Neuronal stem cell (in vitro differentiated cells): ENCODE data around the gene ITPA. TPM values are rescaled to one million over a fixed set of nuclear protein-coding genes. Genes with fewer than 3 reads are reported as not detected.

ENCODE experiments used
- DNase-seq: peaks from one replicate; pipeline ENCODE4 v3.0.0-alpha.2; 2013; ENCODE audit warnings: low spot score
- H2AFZ ChIP-seq: one replicate; pipeline ENCODE4 v1.6.1; 2013; ENCODE audit warnings: mild to moderate bottlenecking, low read length, inconsistent platforms
- H2AK5ac ChIP-seq: 2 replicates; pipeline ENCODE4 v1.6.1; 2013; ENCODE audit warnings: low read depth, mild to moderate bottlenecking, inconsistent platforms, low read length, moderate library complexity, mixed read lengths
- H2BK120ac ChIP-seq: 2 replicates; pipeline ENCODE4 v1.6.1; 2013; ENCODE audit warnings: low read depth, mild to moderate bottlenecking, inconsistent platforms, low read length, moderate library complexity, mixed read lengths
- H2BK12ac ChIP-seq: one replicate; pipeline ENCODE4 v1.6.1; 2013; ENCODE audit warnings: low read length, inconsistent platforms
- H2BK15ac ChIP-seq: 2 replicates; pipeline ENCODE4 v1.6.1; 2013; ENCODE audit warnings: mild to moderate bottlenecking, low read length, inconsistent platforms, mixed read lengths
- H2BK5ac ChIP-seq: one replicate; pipeline ENCODE4 v1.6.1; 2013; ENCODE audit warnings: inconsistent platforms, mild to moderate bottlenecking, low read length, moderate library complexity
- H3K14ac ChIP-seq: one replicate; pipeline ENCODE4 v1.6.1; 2013; ENCODE audit warnings: low read length, inconsistent platforms
- H3K18ac ChIP-seq: 2 replicates; pipeline ENCODE4 v1.6.1; 2013; ENCODE audit warnings: low read length, inconsistent platforms
- H3K23ac ChIP-seq: 2 replicates; pipeline ENCODE4 v1.6.1; 2013; ENCODE audit warnings: low read depth, mild to moderate bottlenecking, mixed read lengths, low read length, inconsistent platforms; ENCODE audit not compliant: poor library complexity
- H3K27ac ChIP-seq: replicated peaks from 3 replicates; pipeline ENCODE4 v1.5.1; 2013; ENCODE audit warnings: low read length, inconsistent platforms
- H3K27me3 ChIP-seq, 3 experiments: 2 replicates each; pipeline ENCODE4 v1.6.1; 2013; ENCODE audit warnings: low read length in 3 of 3, mild to moderate bottlenecking in 2 of 3, inconsistent platforms in 1 of 3, low read depth in 1 of 3, mixed read lengths in 1 of 3, moderate library complexity in 1 of 3; ENCODE audit not compliant: control insufficient read depth in 3 of 3, insufficient read depth in 3 of 3
- H3K36me3 ChIP-seq, 2 donors: replicated peaks in 1 of 2; 2 replicates each; pipeline ENCODE4 v1.6.1; 2013; ENCODE audit warnings: low read length in 2 of 2; ENCODE audit not compliant: control insufficient read depth in 2 of 2, insufficient read depth in 2 of 2
- H3K4ac ChIP-seq: 2 replicates; pipeline ENCODE4 v1.6.1; 2013; ENCODE audit warnings: inconsistent platforms, mild to moderate bottlenecking, low read length, moderate library complexity
- H3K4me1 ChIP-seq, 2 donors: 1 replicate in 1 of 2; 2 replicates in 1 of 2; pipeline ENCODE4 v1.6.1; 2013; ENCODE audit warnings: low read length in 2 of 2, low read depth in 1 of 2; ENCODE audit not compliant: control insufficient read depth in 2 of 2, insufficient read depth in 1 of 2
- H3K4me2 ChIP-seq: one replicate; pipeline ENCODE4 v1.6.1; 2013; ENCODE audit warnings: mild to moderate bottlenecking, low read length, inconsistent platforms; ENCODE audit not compliant: insufficient read depth, poor library complexity, severe bottlenecking
- H3K4me3 ChIP-seq, 2 donors: 2 replicates each; pipeline ENCODE4 v1.5.1; 2013; ENCODE audit warnings: low read length in 2 of 2, mild to moderate bottlenecking in 2 of 2, inconsistent platforms in 1 of 2, moderate library complexity in 1 of 2
- H3K79me1 ChIP-seq: one replicate; pipeline ENCODE4 v1.6.1; 2013; ENCODE audit warnings: low read depth, mild to moderate bottlenecking, inconsistent platforms, low read length, moderate library complexity
- H3K9ac ChIP-seq: one replicate; pipeline ENCODE4 v1.6.1; 2013; ENCODE audit warnings: mild to moderate bottlenecking, low read depth, low read length, inconsistent platforms; ENCODE audit not compliant: poor library complexity
- H3K9me3 ChIP-seq, 2 donors: replicated peaks in 1 of 2; 2 replicates each; pipeline versions ENCODE3 to v1.6.1; 2013; ENCODE audit warnings: low read length in 2 of 2, mild to moderate bottlenecking in 2 of 2, inconsistent platforms in 1 of 2, low read depth in 1 of 2, mixed read lengths in 1 of 2, moderate library complexity in 1 of 2; ENCODE audit not compliant: control insufficient read depth in 2 of 2, insufficient read depth in 1 of 2
- H4K8ac ChIP-seq: one replicate; pipeline ENCODE4 v1.6.1; 2013; ENCODE audit warnings: low read depth, mild to moderate bottlenecking, inconsistent platforms, low read length, moderate library complexity
- H4K91ac ChIP-seq: one replicate; pipeline ENCODE4 v1.6.1; 2013; ENCODE audit warnings: low read length, low read depth, mild to moderate bottlenecking, inconsistent platforms; ENCODE audit not compliant: poor library complexity
- WGBS, 2 donors: extraction: QIAGEN DNeasy Blood & Tissue Kit; methylation state at CpG; one replicate each; pipeline ENCODE4 v1.1.7; 2013; ENCODE audit warnings: missing lambda C conversion rate in 2 of 2, mixed read lengths in 1 of 2; ENCODE audit not compliant: insufficient read length in 2 of 2, insufficient replicate concordance in 1 of 2; ENCODE audit errors: extremely low coverage in 2 of 2; 5-methylcytosine and 5-hydroxymethylcytosine counted together
- polyA plus RNA-seq, 2 experiments: library from polyadenylated mRNA; stranded (reverse); fragments of 200-250 nt; gene quantifications; one replicate each; pipeline ENCODE4 v1.2.3, GENCODE V29; 2013

ITPA gene
- 31.8 TPM for polyA plus RNA-seq (2013, experiment 1 of 2)
- polyA plus RNA-seq (2013, experiment 2 of 2) = 32.2 TPM

DNA sequence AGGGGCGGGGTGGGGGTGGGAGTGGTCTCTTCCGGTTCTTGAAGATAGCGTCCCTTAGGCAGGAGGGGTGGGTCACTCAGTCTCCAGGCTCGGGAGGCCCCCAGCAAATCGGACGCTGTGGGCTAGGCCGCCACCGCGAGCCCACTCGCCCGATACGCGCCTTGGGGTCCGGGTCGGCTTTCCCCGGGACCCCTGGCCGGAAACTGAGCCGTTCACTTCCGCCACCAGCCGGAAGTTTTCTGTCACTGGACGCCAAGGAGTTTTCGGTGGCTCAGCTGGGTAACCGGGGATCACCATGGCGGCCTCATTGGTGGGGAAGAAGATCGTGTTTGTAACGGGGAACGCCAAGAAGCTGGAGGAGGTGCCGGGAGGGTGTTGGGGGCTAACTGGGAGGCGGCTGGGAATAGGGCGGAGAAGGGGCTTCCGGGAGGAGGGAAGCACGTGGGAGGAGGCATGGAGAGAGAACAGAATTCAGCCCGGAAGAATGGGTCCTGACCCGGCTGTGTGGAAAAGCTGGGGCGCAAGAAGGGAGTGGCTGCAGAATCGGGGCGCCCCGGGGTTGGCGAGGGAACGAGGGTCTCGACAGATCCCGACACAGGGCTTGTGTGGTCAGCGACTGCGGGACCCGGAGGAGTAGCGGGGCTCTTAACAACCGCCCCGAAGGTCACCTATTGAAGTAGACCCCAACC lies at the start of gene ITPA:
Gene ITPA (plus strand): TSS at position 242 of the 689 bp plus-strand sequence. CDS start 54 bp downstream, at position 296.
- no CpG with 5 or more reads among the region's 48 CpGs for WGBS, 2 donors
- Histone ChIP-seq H2AFZ (peak within 1 kb of the TSS; percentile 90), H2BK12ac (no peak within 1 kb of the TSS), H4K8ac (no peak within 1 kb of the TSS), H2BK5ac (no peak within 1 kb of the TSS), H3K79me1 (peaks cover 3% of the 10 kb centered on the region), H3K14ac (peak within 1 kb of the TSS; percentile 25), H3K9ac (peak within 1 kb of the TSS; percentile 87), H3K4ac (no peak within 1 kb of the TSS), H2BK15ac (no peak within 1 kb of the TSS), H2BK120ac (no peak within 1 kb of the TSS), H3K4me1 (peaks cover 10 to 15% of the 10 kb centered on the region in 2 donors), H2AK5ac (peak within 1 kb of the TSS; percentile 67), H3K23ac (no peak within 1 kb of the TSS), H3K9me3 (no peaks in the 10 kb centered on the region), H3K4me3 (peak within 1 kb of the TSS; percentile 79 to 92), H3K18ac (peak within 1 kb of the TSS; percentile 61), H4K91ac (no peak within 1 kb of the TSS), H3K27me3 (no peaks in the 10 kb centered on the region), H3K36me3 (peaks cover 9 to 24% of the 10 kb centered on the region in 2 donors), H3K4me2 (peak within 1 kb of the TSS; percentile 94), H3K27ac (peak within 1 kb of the TSS; percentile 59)
- peak; percentile 46 for DNase-seq

DNA sequence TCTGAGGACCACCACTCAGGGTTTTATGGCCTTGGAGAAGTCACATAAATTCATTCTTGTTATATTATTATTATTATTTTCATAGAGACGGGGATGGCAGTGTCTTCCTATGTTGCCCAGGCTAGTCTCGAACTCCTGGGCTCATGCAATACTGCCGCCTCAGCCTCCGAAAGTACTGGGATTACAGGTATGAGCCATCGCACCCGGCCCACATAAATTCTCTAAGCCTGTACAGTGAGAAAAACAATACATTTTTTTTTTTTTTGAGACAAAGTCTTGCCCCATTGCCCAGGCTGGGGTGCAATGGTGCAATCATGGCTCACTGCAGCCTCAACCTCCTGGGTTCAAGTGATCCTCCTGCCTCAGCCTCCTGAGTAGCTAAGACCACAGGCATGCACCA lies 48.9 kb upstream of the ITPA start:
- H4K91ac ChIP-seq = no peak overlapping the region
- H2BK120ac ChIP-seq = no peak overlapping the region
- H3K14ac ChIP-seq = no peak overlapping the region
- peaks cover 8% of the 10 kb centered on the region for H3K79me1 ChIP-seq
- peaks cover 0 to 5% of the 10 kb centered on the region in 2 donors for H3K36me3 ChIP-seq
- peak overlapping the region in 1 of 2 donors; percentile 88 for H3K4me3 ChIP-seq
- no peak overlapping the region for H2AK5ac ChIP-seq
- no peak overlapping the region for H3K4ac ChIP-seq
- H2BK12ac ChIP-seq = no peak overlapping the region
- H3K27me3 ChIP-seq = no peaks in the 10 kb centered on the region
- no peak overlapping the region for H2AFZ ChIP-seq
- H3K27ac ChIP-seq = no peak overlapping the region
- DNase-seq = no peak
- WGBS, 2 donors = no CpG with 5 or more reads among the region's 6 CpGs
- H3K4me2 ChIP-seq = no peak overlapping the region
- H3K9me3 ChIP-seq = no peaks in the 10 kb centered on the region
- no peak overlapping the region for H2BK5ac ChIP-seq
- H3K9ac ChIP-seq = no peak overlapping the region
- H2BK15ac ChIP-seq = no peak overlapping the region
- H4K8ac ChIP-seq = no peak overlapping the region
- H3K23ac ChIP-seq = no peak overlapping the region
- H3K18ac ChIP-seq = no peak overlapping the region
- H3K4me1 ChIP-seq = peaks cover 4% of the 10 kb centered on the region in 2 donors

DNA sequence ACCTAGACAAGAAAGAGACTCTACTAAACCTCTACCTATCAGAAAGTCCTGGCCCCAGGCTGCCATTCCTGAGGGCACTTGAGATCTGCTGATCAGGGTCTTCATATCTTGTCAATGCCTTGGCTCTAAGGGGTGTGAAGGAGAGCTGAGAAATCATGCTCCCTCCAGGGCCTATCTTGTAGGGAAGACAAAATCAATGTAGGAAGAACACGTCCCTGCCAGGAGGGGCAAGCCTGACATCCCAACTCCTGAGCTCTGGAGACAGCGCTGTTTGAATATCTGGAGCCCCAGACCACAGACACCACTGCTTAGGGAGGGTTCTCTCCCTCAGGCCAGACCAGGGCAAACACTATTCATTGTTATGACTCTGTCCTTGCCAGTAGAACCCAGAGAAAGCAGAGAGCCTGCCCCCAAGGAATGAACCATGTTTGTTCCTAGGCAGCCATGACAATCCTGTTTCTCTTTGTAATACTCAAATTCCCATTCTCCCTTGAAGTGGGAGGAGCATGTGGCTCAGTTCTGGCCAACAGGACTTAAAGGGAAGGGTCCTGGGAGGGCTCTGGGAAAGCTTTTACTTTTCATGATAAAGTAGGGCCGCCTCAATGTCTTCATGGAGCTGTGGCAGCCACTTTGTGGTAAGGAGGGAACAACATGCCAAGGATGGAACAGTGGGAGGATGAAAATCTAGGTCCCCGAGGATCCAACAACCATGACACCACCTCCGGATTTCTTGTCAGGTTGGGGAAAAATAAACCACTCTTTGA lies 47.8 kb upstream of the ITPA start:
- Histone ChIP-seq H3K27ac (no peak overlapping the region), H3K4me3 (no peak overlapping the region), H4K91ac (no peak overlapping the region), H2BK12ac (no peak overlapping the region), H4K8ac (no peak overlapping the region), H3K23ac (no peak overlapping the region), H3K27me3 (no peaks in the 10 kb centered on the region), H3K9ac (no peak overlapping the region), H3K14ac (no peak overlapping the region), H3K18ac (no peak overlapping the region), H2BK120ac (no peak overlapping the region), H3K4me2 (no peak overlapping the region), H2BK15ac (no peak overlapping the region), H2AK5ac (no peak overlapping the region), H2AFZ (peak overlapping the region; percentile 49), H3K9me3 (no peaks in the 10 kb centered on the region), H3K4me1 (peaks cover 4% of the 10 kb centered on the region in 2 donors), H3K36me3 (no peaks in the 10 kb centered on the region), H3K4ac (no peak overlapping the region), H2BK5ac (no peak overlapping the region), H3K79me1 (peaks cover 8% of the 10 kb centered on the region)
- no peak for DNase-seq
- WGBS, 2 donors = no CpG with 5 or more reads among the region's 5 CpGs

DNA sequence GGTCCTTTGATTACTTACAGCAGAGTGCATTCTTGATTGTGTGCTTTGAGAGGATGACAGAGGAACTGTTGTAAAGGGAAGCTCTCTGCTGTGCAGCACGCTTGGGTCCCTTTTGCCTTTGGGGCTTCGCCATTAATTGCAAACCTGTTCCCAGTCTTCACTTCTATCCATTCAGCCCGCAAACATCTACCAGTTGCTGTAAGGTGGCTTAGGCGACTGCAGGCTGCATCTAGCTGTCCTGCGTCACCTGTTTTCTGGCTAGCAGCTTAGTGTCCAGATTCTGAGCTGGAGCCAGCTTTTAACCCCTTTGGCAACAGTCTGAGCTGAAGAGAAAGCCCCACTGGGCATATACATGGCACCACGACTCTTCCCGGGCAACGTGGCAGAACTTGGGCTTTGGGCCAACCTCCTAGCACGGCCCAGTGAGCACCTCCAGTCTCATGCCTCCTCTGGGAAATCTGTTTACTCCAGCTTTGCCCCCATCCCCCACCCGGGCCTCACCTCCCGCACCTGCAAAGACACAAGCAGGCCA lies 47.2 kb upstream of the ITPA start:
- no peak overlapping the region for H3K18ac ChIP-seq
- no peak for DNase-seq
- no peak overlapping the region for H4K8ac ChIP-seq
- H3K27me3 ChIP-seq = no peaks in the 10 kb centered on the region
- no peak overlapping the region for H2AFZ ChIP-seq
- H3K4me3 ChIP-seq = peak overlapping the region in 1 of 2 donors; percentile 23
- no peak overlapping the region for H2BK5ac ChIP-seq
- H3K4ac ChIP-seq = no peak overlapping the region
- H2BK120ac ChIP-seq = no peak overlapping the region
- H3K79me1 ChIP-seq = peaks cover 8% of the 10 kb centered on the region
- no peak overlapping the region for H3K4me2 ChIP-seq
- H4K91ac ChIP-seq = no peak overlapping the region
- H3K27ac ChIP-seq = no peak overlapping the region
- no peak overlapping the region for H2BK15ac ChIP-seq
- H2AK5ac ChIP-seq = no peak overlapping the region
- H3K23ac ChIP-seq = no peak overlapping the region
- no peak overlapping the region for H3K14ac ChIP-seq
- H3K4me1 ChIP-seq = peaks cover 4% of the 10 kb centered on the region in 2 donors
- H3K9me3 ChIP-seq = no peaks in the 10 kb centered on the region
- H3K36me3 ChIP-seq = no peaks in the 10 kb centered on the region
- WGBS, 2 donors = no CpG with 5 or more reads among the region's 11 CpGs
- H2BK12ac ChIP-seq = no peak overlapping the region
- no peak overlapping the region for H3K9ac ChIP-seq
